GM23338 (cell line): ENCODE data around the gene THNSL1.

Source experiments
- CTCF ChIP-seq, 2 experiments: fragments of 200-600 bp in 1 of 2; sonication (generic) in 1 of 2; conservative IDR thresholded peaks; 2 replicates each; pipeline versions ENCODE4 v1.5.1 to v1.6.1; 2016 to 2017; ENCODE audit warnings: antibody characterized with exemption in 2 of 2, low read depth in 2 of 2, mild to moderate bottlenecking in 2 of 2, moderate library complexity in 1 of 2
- EZH2phosphoT487 ChIP-seq: fragments of 200-600 bp; sonication (generic); IDR thresholded peaks from one replicate; pipeline ENCODE4 v1.8.1; 2018; ENCODE audit warnings: antibody characterized with exemption; ENCODE audit not compliant: unreplicated experiment
- NANOG ChIP-seq: IDR thresholded peaks from 2 replicates; pipeline ENCODE4 v1.6.1; 2016; ENCODE audit warnings: antibody characterized with exemption, borderline replicate concordance
- REST ChIP-seq: IDR thresholded peaks from one replicate; pipeline ENCODE4 v1.6.1; 2018; ENCODE audit warnings: antibody characterized with exemption; ENCODE audit not compliant: unreplicated experiment

GRCh38 chr10:24968349-24968748, 48.1 kb upstream of the THNSL1 start:
- TF ChIP-seq NANOG (no peak), EZH2phosphoT487 (no peak), REST (no peak), CTCF (conservative IDR thresholded peaks at IDR 0.05; ENCODE audit: low read depth in 2 of 2) (no peak)
